ENCODE measurements around the gene MAP2K5. TPM values are rescaled to one million over a fixed set of nuclear protein-coding genes. Genes with fewer than 3 reads are reported as not detected.
A peak's percentile ranks its signal among the peaks of the same experiment; 100 is the strongest.

MAP2K5 gene
- total RNA-seq, 1 donor from 2014 or later = 11.6 TPM

DNA sequence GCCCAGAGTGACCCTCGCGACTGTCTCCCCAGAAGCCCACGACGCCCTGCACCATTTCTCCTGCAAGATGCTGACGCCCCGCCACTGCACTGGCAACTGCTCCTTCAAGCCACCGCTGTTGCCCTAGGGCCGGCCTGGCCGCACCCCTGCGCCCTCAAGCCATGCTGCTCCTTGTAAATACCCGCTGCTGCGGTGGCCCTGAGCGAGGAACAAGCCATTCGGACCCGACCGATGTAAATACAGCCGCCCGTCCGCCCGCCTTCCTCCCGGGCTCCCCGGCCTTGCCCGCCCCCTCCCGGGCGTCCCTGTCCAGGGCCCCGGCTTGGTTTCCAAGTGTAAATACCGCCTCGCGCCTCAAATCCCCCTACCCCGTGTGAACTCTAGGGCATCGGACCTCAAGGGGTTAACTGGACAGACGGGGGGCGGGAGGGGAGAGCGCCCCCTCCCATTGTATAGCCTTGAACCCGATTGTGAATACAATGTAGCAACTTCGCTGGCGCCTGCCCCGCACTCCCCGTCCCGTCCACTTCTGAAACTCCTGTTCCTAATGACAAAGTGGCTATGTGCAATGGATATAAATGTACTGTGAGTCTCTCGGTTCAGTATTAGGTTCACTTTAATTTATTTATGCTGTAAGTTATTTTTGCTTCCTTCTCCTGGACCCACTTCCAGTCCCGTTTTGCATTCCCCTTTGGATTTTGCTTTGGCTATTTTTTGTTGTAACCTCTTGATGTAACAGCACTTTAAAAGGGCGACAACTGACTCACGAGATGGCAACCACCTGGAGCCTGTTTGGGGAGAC lies 291.4 kb downstream of the MAP2K5 start:
- Histone ChIP-seq H3K4me3 (ENCODE audit: insufficient read depth, low read depth, low read length) (no peak overlapping the region), H3K9ac (ENCODE audit: low read length) (no peak overlapping the region), H3K27ac (ENCODE audit: low read depth, low read length) (no peak overlapping the region), H3K4me2 (ENCODE audit: low read length) (peak overlapping the region; percentile 82), H2AFZ (ENCODE audit: low read depth, low read length) (peak overlapping the region; percentile 68), H3K9me3 (ENCODE audit: insufficient read depth, low read depth, low read length) (no peaks in the 10 kb centered on the region), H4K20me1 (ENCODE audit: insufficient read depth, low read length) (no peaks in the 10 kb centered on the region), H3K36me3 (ENCODE audit: insufficient read depth, low read length) (no peaks in the 10 kb centered on the region), H3K4me1 (ENCODE audit: insufficient read depth, low read length) (peaks cover 28% of the 10 kb centered on the region), H3K79me2 (ENCODE audit: insufficient read depth, low read length) (no peaks in the 10 kb centered on the region), H3K27me3 (ENCODE audit: insufficient read depth, low read length) (peaks cover 89% of the 10 kb centered on the region)
- H3K9me3 Mint-ChIP-seq (ENCODE audit: unreplicated experiment) = peaks cover 14% of the 10 kb centered on the region
- DNase-seq (ENCODE audit: low read depth) = no peak
- FAIRE-seq = no peak
- H3K4me1 Mint-ChIP-seq (ENCODE audit: low read depth, unreplicated experiment) = no peaks in the 10 kb centered on the region
- H3K4me3 Mint-ChIP-seq (ENCODE audit: unreplicated experiment) = no peak overlapping the region
- H3K27ac Mint-ChIP-seq (ENCODE audit: unreplicated experiment) = peak overlapping the region; percentile 5
- H3K27me3 Mint-ChIP-seq (ENCODE audit: low read depth, unreplicated experiment) = peaks cover 75% of the 10 kb centered on the region
- TF ChIP-seq, protein P1, sequence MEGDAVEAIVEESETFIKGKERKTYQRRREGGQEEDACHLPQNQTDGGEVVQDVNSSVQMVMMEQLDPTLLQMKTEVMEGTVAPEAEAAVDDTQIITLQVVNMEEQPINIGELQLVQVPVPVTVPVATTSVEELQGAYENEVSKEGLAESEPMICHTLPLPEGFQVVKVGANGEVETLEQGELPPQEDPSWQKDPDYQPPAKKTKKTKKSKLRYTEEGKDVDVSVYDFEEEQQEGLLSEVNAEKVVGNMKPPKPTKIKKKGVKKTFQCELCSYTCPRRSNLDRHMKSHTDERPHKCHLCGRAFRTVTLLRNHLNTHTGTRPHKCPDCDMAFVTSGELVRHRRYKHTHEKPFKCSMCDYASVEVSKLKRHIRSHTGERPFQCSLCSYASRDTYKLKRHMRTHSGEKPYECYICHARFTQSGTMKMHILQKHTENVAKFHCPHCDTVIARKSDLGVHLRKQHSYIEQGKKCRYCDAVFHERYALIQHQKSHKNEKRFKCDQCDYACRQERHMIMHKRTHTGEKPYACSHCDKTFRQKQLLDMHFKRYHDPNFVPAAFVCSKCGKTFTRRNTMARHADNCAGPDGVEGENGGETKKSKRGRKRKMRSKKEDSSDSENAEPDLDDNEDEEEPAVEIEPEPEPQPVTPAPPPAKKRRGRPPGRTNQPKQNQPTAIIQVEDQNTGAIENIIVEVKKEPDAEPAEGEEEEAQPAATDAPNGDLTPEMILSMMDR (IDR thresholded peaks at IDR 0.05; ENCODE audit: insufficient read depth, low read depth, low read length) = no peak
- peak; percentile 99 for TF ChIP-seq EZH2 (IDR thresholded peaks at IDR 0.05; ENCODE audit: insufficient read depth, low read length)
- H3K36me3 Mint-ChIP-seq (ENCODE audit: low read depth, unreplicated experiment) = no peaks in the 10 kb centered on the region

DNA sequence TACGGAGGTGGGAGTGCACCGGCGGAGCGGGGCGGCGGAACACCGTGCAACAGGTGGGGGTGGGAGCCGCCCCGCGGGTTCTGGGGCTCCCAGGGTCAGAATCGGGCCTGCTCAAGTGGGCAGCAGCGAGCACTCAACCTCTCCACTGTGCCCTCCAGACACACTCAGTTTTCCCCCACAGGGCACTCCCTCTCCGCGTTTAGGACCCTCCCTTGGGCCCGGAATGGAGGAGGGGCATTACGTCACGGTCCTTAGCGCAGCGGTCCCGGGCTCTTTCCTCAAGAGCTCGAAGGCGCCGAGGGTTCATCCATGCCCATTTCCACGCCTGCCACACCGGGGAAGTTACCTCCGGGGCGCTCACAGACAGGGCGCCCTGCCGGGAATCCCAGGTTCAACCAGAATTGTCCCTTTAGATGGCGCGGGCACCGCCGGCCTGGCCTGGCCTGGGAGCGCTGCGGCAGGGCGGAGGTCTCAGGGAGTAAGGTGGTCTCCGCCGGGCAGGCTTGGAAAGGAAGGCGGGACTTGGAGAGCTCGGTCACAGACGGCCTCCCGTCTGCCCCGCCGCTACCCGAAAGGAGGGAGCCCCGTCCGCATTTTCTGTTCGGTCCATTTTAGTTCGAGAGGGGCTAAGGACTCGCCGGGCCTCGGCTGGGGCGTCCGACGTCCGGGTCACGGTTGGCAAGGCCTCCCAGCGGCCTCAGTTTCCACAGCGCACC lies 292.2 kb downstream of the MAP2K5 start:
- H3K27ac ChIP-seq (ENCODE audit: low read depth, low read length) = no peak overlapping the region
- H3K79me2 ChIP-seq (ENCODE audit: insufficient read depth, low read length) = no peaks in the 10 kb centered on the region
- H3K36me3 ChIP-seq (ENCODE audit: insufficient read depth, low read length) = no peaks in the 10 kb centered on the region
- H3K27ac Mint-ChIP-seq (ENCODE audit: unreplicated experiment) = no peak overlapping the region
- no peaks in the 10 kb centered on the region for H3K9me3 ChIP-seq (ENCODE audit: insufficient read depth, low read depth, low read length)
- DNase-seq (ENCODE audit: low read depth) (no peak), FAIRE-seq (no peak)
- peaks cover 31% of the 10 kb centered on the region for H3K4me1 ChIP-seq (ENCODE audit: insufficient read depth, low read length)
- no peaks in the 10 kb centered on the region for H3K36me3 Mint-ChIP-seq (ENCODE audit: low read depth, unreplicated experiment)
- no peaks in the 10 kb centered on the region for H4K20me1 ChIP-seq (ENCODE audit: insufficient read depth, low read length)
- no peak overlapping the region for H3K4me3 Mint-ChIP-seq (ENCODE audit: unreplicated experiment)
- peaks cover 9% of the 10 kb centered on the region for H3K9me3 Mint-ChIP-seq (ENCODE audit: unreplicated experiment)
- H3K4me1 Mint-ChIP-seq (ENCODE audit: low read depth, unreplicated experiment) = no peaks in the 10 kb centered on the region
- peak overlapping the region; percentile 82 for H3K4me2 ChIP-seq (ENCODE audit: low read length)
- H2AFZ ChIP-seq (ENCODE audit: low read depth, low read length) = no peak overlapping the region
- no peak overlapping the region for H3K9ac ChIP-seq (ENCODE audit: low read length)
- H3K27me3 Mint-ChIP-seq (ENCODE audit: low read depth, unreplicated experiment) = peaks cover 70% of the 10 kb centered on the region
- H3K4me3 ChIP-seq (ENCODE audit: insufficient read depth, low read depth, low read length) = peak overlapping the region; percentile 10
- H3K27me3 ChIP-seq (ENCODE audit: insufficient read depth, low read length) = peaks cover 82% of the 10 kb centered on the region
- no peak for TF ChIP-seq EZH2 (IDR thresholded peaks at IDR 0.05; ENCODE audit: insufficient read depth, low read length)
- TF ChIP-seq, protein P1 (IDR thresholded peaks at IDR 0.05; ENCODE audit: insufficient read depth, low read depth, low read length) = no peak

Data from astrocyte (in vitro differentiated cells and primary cell).